Measurements from ENCODE around the gene GAB4.
A peak's percentile ranks its signal among the peaks of the same experiment; 100 is the strongest.

DNA sequence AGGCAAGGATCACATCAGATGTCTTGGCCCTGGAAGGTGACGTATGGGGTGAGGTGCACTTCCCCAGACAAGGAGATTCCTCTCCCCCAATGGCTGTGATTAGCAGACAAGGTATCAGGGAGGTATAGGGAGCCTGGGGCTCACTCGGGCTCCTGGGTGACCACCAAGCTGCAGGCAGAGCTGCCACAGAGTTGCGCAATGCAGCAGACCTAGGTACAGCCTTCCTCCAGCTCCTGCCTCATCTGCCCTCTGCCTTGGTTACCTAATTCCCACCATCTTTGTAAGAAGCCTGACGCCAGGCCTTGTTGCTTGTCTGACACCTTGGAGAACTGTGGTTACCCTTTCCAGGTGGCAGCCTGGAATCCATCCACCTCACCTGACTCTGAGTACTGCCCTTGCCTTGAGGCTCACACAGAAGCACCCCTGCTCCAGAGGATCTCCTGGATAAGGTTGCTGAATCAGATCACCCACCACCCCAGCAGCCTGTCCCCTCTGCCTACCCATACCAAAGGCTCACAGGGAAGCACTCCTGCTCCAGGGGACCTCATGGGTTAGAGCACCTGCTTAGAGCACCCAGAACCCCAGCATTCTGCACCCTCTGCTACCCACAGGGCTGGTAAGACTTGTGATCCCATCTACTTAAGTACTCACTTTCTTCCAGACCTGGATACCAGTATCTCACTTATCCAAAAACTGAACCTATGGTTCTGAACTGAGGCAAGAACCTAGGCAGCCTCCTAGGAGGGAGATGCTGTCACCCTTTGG, 40.4 kb downstream of the GAB4 start:
- TF ChIP-seq RCOR1 (IDR thresholded peaks at IDR 0.05; ENCODE audit: insufficient replicate concordance, low read length), result no peak
- TF ChIP-seq CTCF (conservative IDR thresholded peaks at IDR 0.05; ENCODE audit: low read depth, low read length), result no peak
- no peak for TF ChIP-seq CHD1 (IDR thresholded peaks at IDR 0.05; ENCODE audit: low read depth, low read length)
- TF ChIP-seq POLR2A (IDR thresholded peaks at IDR 0.05; ENCODE audit: low read depth, low read length), result no peak
- peak; percentile 72 for TF ChIP-seq CEBPB (IDR thresholded peaks at IDR 0.05; ENCODE audit: low read depth, low read length)
- no peak for TF ChIP-seq MXI1 (IDR thresholded peaks at IDR 0.05; ENCODE audit: borderline replicate concordance, low read depth, low read length)
- TF ChIP-seq SMC3 (IDR thresholded peaks at IDR 0.05; ENCODE audit: low read depth, low read length), result no peak
- TF ChIP-seq MAFK (IDR thresholded peaks at IDR 0.05; ENCODE audit: low read depth, low read length), result no peak
- TF ChIP-seq RAD21 (IDR thresholded peaks at IDR 0.05; ENCODE audit: low read length), result no peak
- TF ChIP-seq, protein P1, sequence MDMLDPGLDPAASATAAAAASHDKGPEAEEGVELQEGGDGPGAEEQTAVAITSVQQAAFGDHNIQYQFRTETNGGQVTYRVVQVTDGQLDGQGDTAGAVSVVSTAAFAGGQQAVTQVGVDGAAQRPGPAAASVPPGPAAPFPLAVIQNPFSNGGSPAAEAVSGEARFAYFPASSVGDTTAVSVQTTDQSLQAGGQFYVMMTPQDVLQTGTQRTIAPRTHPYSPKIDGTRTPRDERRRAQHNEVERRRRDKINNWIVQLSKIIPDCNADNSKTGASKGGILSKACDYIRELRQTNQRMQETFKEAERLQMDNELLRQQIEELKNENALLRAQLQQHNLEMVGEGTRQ (IDR thresholded peaks at IDR 0.05; ENCODE audit: low read depth, low read length), result no peak
- TF ChIP-seq RFX5 (IDR thresholded peaks at IDR 0.05; ENCODE audit: low read depth, low read length), result no peak
- no peak for TF ChIP-seq FOS (IDR thresholded peaks at IDR 0.05; ENCODE audit: low read depth, low read length)

All from IMR-90 (cell line).